22Rv1 (cell line): ENCODE measurements around the gene CD44.

Source experiments
- H3K27ac ChIP-seq: fragments of 450-650 bp; 2 replicates; pipeline ENCODE4 v1.5.1; 2017
- ZFX ChIP-seq: fragments of 450-650 bp; IDR thresholded peaks from 2 replicates; pipeline ENCODE4 v1.6.1; 2017; ENCODE audit warnings: antibody characterized with exemption, borderline replicate concordance
- TF ChIP-seq, protein P1 (sequence below): fragments of 450-650 bp; IDR thresholded peaks from 2 replicates; pipeline ENCODE4 v1.5.1; 2017; ENCODE audit warnings: mild to moderate bottlenecking

Gene CD44

DNA sequence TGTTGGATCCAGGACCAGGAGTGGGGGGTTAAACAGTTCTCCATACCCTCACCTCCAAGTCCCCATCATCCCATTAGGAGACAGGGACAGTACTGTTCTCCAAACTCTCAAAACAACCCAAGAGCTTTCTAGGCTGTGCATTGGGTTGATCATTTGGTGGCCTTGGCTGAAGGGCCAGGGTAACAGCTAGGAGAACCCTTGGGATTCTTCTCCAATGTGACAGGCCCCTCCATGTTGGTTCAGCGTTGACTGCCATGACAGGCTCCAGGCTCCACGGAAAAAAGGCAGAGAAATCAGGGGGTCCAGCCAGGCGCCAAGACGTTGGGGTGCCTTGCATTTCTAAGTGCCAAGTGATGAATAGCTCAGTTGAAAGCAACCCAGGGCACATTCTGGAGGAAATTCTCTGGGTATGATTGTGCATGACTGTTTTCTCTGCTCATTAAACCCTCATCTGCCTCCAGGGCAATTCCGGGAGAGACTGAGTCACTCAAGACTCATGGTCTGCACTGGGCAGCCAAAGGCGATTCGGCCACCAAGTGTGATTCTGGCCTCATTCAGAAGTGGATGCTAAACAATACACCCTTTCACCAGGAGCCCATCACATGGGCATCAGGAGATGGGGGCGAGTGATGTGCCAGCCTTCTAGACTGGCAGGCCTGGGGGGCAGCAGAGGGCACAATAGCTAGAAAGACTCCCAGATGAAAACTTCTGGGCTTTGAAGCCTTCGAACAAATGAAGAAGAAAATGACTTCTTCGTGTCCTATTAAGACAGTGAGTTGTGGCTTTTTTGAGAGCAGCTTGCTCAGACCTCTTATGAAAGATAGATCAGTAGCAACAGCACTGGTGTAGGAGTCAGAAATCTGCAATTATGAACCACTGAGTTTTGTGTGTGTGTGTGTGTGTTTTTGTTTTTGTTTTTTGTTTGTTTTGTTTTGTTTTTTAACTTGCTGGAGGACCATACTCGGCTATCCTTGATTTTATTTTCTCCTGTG, 27.7 kb downstream of the CD44 start:
- TF ChIP-seq, protein P1, sequence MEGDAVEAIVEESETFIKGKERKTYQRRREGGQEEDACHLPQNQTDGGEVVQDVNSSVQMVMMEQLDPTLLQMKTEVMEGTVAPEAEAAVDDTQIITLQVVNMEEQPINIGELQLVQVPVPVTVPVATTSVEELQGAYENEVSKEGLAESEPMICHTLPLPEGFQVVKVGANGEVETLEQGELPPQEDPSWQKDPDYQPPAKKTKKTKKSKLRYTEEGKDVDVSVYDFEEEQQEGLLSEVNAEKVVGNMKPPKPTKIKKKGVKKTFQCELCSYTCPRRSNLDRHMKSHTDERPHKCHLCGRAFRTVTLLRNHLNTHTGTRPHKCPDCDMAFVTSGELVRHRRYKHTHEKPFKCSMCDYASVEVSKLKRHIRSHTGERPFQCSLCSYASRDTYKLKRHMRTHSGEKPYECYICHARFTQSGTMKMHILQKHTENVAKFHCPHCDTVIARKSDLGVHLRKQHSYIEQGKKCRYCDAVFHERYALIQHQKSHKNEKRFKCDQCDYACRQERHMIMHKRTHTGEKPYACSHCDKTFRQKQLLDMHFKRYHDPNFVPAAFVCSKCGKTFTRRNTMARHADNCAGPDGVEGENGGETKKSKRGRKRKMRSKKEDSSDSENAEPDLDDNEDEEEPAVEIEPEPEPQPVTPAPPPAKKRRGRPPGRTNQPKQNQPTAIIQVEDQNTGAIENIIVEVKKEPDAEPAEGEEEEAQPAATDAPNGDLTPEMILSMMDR, result no peak
- no peak for TF ChIP-seq ZFX
- no peak overlapping the region for H3K27ac ChIP-seq

DNA sequence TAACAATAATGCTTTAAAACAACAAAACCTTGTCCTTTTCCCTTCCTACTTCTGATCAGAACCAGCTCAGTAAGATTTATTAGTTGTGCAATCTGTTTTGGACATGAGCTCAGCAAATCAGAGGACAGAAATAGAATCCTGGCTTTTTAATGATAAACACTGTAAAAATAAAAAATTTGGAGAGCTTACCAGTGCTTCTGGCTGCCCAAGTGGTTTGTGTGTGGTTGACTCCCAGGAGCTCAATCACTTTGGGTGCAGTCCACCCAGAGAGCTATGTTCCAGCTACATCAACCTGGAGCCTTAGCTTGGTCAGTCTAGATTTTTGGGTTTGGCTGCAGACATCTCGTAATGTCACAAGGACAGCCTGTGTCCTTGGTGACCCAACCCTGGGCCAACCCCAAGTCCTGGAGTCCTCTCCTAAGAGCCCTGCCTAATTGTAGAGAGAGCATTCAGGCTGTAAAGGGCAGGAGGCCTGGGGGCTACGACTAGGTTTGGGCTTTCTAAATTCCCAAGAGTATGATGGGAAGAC, 28.5 kb downstream of the CD44 start:
- H3K27ac ChIP-seq, result no peak overlapping the region
- TF ChIP-seq, protein P1, result no peak
- no peak for TF ChIP-seq ZFX

DNA sequence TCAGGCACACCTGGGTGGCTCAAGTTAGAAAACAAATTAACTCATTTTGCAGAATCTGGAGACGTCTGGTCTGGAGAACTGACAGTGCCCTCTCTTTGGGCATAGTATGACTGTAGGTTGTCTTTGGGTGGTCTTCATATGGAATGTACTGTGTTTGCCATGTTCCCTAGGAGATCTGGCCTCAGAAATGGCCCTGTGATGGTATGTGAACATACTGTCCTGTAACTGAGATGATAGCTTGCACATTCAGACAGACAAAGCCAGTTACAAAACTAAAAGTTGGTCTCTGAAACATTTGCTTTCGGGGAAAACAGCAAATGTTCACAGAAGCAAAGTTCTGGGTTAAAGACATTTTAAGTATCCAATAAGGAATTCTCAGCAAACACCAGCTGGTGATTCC, 29.7 kb downstream of the CD44 start:
- H3K27ac ChIP-seq, result no peak overlapping the region
- TF ChIP-seq, protein P1, result no peak
- no peak for TF ChIP-seq ZFX

DNA sequence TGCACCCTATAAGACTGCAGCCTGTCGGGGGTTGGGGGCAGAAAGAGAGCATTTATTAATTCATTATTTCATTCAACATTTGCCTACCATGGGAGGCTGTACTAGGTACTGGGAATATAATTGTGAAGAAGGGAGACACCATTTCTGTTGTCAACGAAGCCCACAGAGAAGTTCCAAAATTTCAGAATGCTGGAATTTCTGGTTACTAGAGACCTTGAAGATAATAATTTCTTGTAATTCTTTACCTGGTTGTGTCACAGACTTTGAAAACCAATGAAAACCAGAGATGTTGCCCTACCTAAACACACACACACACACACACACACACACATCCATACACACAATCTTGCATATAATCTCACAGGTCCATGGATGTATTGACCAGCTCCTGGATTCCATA, 30.1 kb downstream of the CD44 start:
- TF ChIP-seq, protein P1, result no peak
- no peak for TF ChIP-seq ZFX
- H3K27ac ChIP-seq, result no peak overlapping the region

DNA sequence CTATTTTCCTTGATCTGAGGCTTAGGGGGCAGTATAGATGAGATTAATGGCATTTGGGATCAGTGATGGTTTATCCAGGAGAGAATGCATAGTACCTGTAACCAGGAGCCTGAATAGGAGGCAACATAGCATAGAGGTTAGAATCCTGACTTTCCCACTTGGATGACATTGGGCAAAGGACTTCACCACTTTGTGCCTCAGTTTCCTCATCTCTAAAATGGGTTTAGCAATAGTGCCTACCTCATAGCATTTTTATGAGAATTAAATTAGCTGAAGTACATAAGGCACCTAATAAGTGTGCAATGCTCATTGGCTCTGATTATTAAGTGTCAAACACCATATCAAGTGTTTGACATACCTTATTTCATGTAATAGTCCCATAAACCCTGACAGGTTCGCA, 30.8 kb downstream of the CD44 start:
- H3K27ac ChIP-seq, result no peak overlapping the region
- no peak for TF ChIP-seq ZFX
- TF ChIP-seq, protein P1, result no peak

DNA sequence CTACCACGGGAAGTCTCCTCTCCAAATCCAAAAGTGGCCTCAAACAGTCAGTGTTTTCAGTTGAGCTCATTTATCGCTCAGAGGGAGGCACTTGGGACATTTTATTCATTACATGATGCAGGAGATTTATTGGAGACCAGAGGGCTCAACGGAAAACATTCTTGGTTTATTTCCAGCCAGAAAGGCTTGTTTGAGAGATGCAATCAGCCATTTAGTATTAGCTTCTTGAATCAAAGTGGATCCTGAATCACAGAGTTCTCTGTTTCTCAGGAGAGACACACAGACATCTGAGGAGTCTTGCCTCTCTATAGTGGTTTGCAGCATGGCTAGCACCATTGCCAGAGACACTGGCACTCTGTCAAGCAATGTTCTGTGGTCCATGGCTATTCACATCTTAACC, 31.5 kb downstream of the CD44 start:
- TF ChIP-seq ZFX, result no peak
- TF ChIP-seq, protein P1, result no peak
- H3K27ac ChIP-seq, result no peak overlapping the region

DNA sequence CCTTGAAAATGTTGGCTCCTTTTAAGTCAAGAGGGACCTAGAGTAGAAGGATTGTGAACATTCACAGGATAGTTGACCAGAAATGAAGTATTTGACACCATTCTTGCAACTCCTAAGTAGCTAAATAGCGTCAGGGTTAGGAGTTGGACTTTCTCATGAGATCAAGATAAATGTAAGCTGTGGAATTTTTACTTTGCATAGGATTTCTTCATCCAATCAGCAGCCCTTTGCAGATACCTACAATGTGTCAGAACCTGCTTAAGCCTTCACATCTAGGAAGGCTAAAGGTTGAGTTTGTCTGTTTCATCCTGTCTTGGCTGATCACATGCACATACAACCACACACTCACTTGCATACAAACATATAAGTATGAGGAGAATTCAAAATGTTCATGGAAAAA, 32.3 kb downstream of the CD44 start:
- H3K27ac ChIP-seq, result no peak overlapping the region
- no peak for TF ChIP-seq ZFX
- TF ChIP-seq, protein P1, result no peak
